Aorta (tissue), 5 donors: ENCODE measurements around the gene YEATS4. TPM values are rescaled to one million over a fixed set of nuclear protein-coding genes. Genes with fewer than 3 reads are reported as not detected.

Source experiments
- ATAC-seq: fragments of 200-7000 bp; cut with Tn5 transposase; one replicate; pipeline ENCODE4 v1.9.1; 2022; ENCODE audit warnings: moderate library complexity; ENCODE audit not compliant: low FRiP score
- DNase-seq, 2 donors: peaks; one replicate each; pipeline ENCODE4 v3.0.0-alpha.2; 2020
- H3K27ac ChIP-seq, 2 donors: one replicate each; pipeline ENCODE4 v1.5.1; 2013; ENCODE audit warnings: low read length in 2 of 2, mild to moderate bottlenecking in 2 of 2, moderate library complexity in 2 of 2, control low read depth in 1 of 2, inconsistent platforms in 1 of 2, low read depth in 1 of 2
- H3K27me3 ChIP-seq, 2 donors: one replicate each; pipeline ENCODE4 v1.6.1; 2013; ENCODE audit warnings: control low read depth in 1 of 2, low read length in 1 of 2, mild to moderate bottlenecking in 1 of 2, moderate library complexity in 1 of 2; ENCODE audit not compliant: insufficient read depth in 2 of 2, control insufficient read depth in 1 of 2
- H3K36me3 ChIP-seq, 2 donors: one replicate each; pipeline ENCODE4 v1.6.1; 2013; ENCODE audit warnings: control low read depth in 1 of 2, low read length in 1 of 2, mild to moderate bottlenecking in 1 of 2; ENCODE audit not compliant: insufficient read depth in 2 of 2, control insufficient read depth in 1 of 2
- H3K4me1 ChIP-seq, 2 donors: one replicate each; pipeline ENCODE4 v1.6.1; 2013; ENCODE audit warnings: low read length in 2 of 2, control low read depth in 1 of 2, mild to moderate bottlenecking in 1 of 2, moderate library complexity in 1 of 2; ENCODE audit not compliant: insufficient read depth in 2 of 2, control insufficient read depth in 1 of 2
- H3K4me3 ChIP-seq, 2 donors: one replicate each; pipeline ENCODE4 v1.5.1; 2013; ENCODE audit warnings: low read length in 2 of 2, control low read depth in 1 of 2, mild to moderate bottlenecking in 1 of 2
- H3K9me3 ChIP-seq: one replicate; pipeline ENCODE4 v1.6.1; 2013; ENCODE audit warnings: mild to moderate bottlenecking, low read length; ENCODE audit not compliant: control insufficient read depth
- WGBS, 2 donors: extraction: QIAGEN DNeasy Blood & Tissue Kit; methylation state at CpG; one replicate each; pipeline ENCODE4 v1.1.7; 2013; 5-methylcytosine and 5-hydroxymethylcytosine counted together
- intact Hi-C, 2 donors: fragments of 100-400 bp; cut with DNase I; formaldehyde crosslinking; loops; one replicate each; pipeline versions ENCODE4 v1.14.2 to v1.15.0; 2022
- polyA plus RNA-seq, 2 donors: library from polyadenylated mRNA; stranded (reverse); fragments of 200-250 nt; gene quantifications; one replicate each; pipeline ENCODE4 v1.2.3, GENCODE V29; 2013
- total RNA-seq, 2 donors: library from RNA; stranded (reverse); fragmentation: NEBNext Ultra II Directional; extraction: Animal tissue kit (Norgen Biotek cat#: 25700); gene quantifications; one replicate each; pipeline ENCODE4 v1.2.1, GENCODE V29; 2021
- donor health status: healthy with polysubstance abuse.
- donor health status: Bipolar disorder and iron deficiency.
- donor health status: DM: no; HTN: no; CAD: no.
- donor health status: DM: no; HTN: no; CAD: no.
- donor health status: DM: yes; HTN: yes; CAD: no.

The YEATS4 gene
- total and polyA plus RNA-seq, 4 donors: 8.5 to 12.5 (median 11.6) TPM

- H3K36me3 ChIP-seq: no peaks in the 10 kb centered on the region
- WGBS, 2 donors: 6 to 7% methylated on average over 10 of the region's 10 CpGs
- no peaks in the 10 kb centered on the region for H3K27me3 ChIP-seq
- intact Hi-C loops: no loop called here
- DNase-seq (no peak), ATAC-seq (no peak)
- H3K4me3 ChIP-seq: peak overlapping the region; percentile 37 to 73
- H3K27ac ChIP-seq: no peak overlapping the region
- H3K9me3 ChIP-seq: no peaks in the 10 kb centered on the region
- H3K4me1 ChIP-seq: no peaks in the 10 kb centered on the region
Observed at GRCh38 chr12:69360348-69360672, 767 bp downstream of the YEATS4 start.

- intact Hi-C loops: no loop called here
- DNase-seq (no peak), ATAC-seq (no peak)
- no peaks in the 10 kb centered on the region for H3K9me3 ChIP-seq
- H3K4me3 ChIP-seq: no peak overlapping the region
- H3K4me1 ChIP-seq: no peaks in the 10 kb centered on the region
- no peaks in the 10 kb centered on the region for H3K27me3 ChIP-seq
- WGBS, 2 donors: 95 to 98% methylated on average over 5 of the region's 5 CpGs
- H3K27ac ChIP-seq: no peak overlapping the region
- peaks cover 0 to 6% of the 10 kb centered on the region in 2 donors for H3K36me3 ChIP-seq
Observed at GRCh38 chr12:69366796-69367195, 7.3 kb downstream of the YEATS4 start.

GRCh38 chr12:69368171-69368570 lies 8.6 kb downstream of the YEATS4 start:
- 77 to 84% methylated on average over 1 of the region's 1 CpG for WGBS, 2 donors
- Histone ChIP-seq H3K36me3 (peaks cover 0 to 7% of the 10 kb centered on the region in 2 donors), H3K9me3 (no peaks in the 10 kb centered on the region), H3K27ac (no peak overlapping the region), H3K4me3 (no peak overlapping the region), H3K27me3 (no peaks in the 10 kb centered on the region), H3K4me1 (no peaks in the 10 kb centered on the region)
- ATAC-seq: no peak
- DNase-seq: no peak
- intact Hi-C loops: no loop called here

GRCh38 chr12:69383074-69383473 lies 23.5 kb downstream of the YEATS4 start:
- intact Hi-C loops: no loop called here
- Histone ChIP-seq H3K4me1 (no peaks in the 10 kb centered on the region), H3K9me3 (no peaks in the 10 kb centered on the region), H3K36me3 (peaks cover 0 to 1% of the 10 kb centered on the region in 2 donors), H3K27ac (no peak overlapping the region), H3K4me3 (no peak overlapping the region), H3K27me3 (no peaks in the 10 kb centered on the region)
- WGBS, 2 donors: 95 to 100% methylated on average over 1 of the region's 1 CpG
- ATAC-seq (no peak), DNase-seq (no peak)

GRCh38 chr12:69385038-69385437 lies 25.5 kb downstream of the YEATS4 start:
- DNase-seq: no peak
- 64% methylated on average over 3 of the region's 3 CpGs for WGBS, 2 donors
- ATAC-seq: no peak
- Histone ChIP-seq H3K36me3 (peaks cover 0 to 1% of the 10 kb centered on the region in 2 donors), H3K9me3 (no peaks in the 10 kb centered on the region), H3K4me3 (no peak overlapping the region), H3K27me3 (no peaks in the 10 kb centered on the region), H3K27ac (no peak overlapping the region), H3K4me1 (no peaks in the 10 kb centered on the region)
- intact Hi-C loops: loop anchor here in 1 of 2 donors (5.0 kb wide), 1 partner anchor 187 kb away; no protein-coding TSS in a partner anchor

- Histone ChIP-seq H3K9me3 (no peaks in the 10 kb centered on the region), H3K27ac (no peak overlapping the region), H3K4me3 (no peak overlapping the region), H3K4me1 (no peaks in the 10 kb centered on the region), H3K36me3 (peaks cover 1 to 3% of the 10 kb centered on the region in 2 donors), H3K27me3 (no peaks in the 10 kb centered on the region)
- WGBS, 2 donors: 95 to 96% methylated on average over 2 of the region's 2 CpGs
- intact Hi-C loops: loop anchor here in 1 of 2 donors (5.0 kb wide), 1 partner anchor 185 kb away; no protein-coding TSS in a partner anchor
- ATAC-seq (no peak), DNase-seq (no peak)
Observed at GRCh38 chr12:69386921-69387320, 27.4 kb downstream of the YEATS4 start.

- no peak overlapping the region for H3K27ac ChIP-seq
- no peaks in the 10 kb centered on the region for H3K27me3 ChIP-seq
- no peaks in the 10 kb centered on the region for H3K9me3 ChIP-seq
- H3K4me1 ChIP-seq: no peaks in the 10 kb centered on the region
- no peak overlapping the region for H3K4me3 ChIP-seq
- H3K36me3 ChIP-seq: peaks cover 0 to 3% of the 10 kb centered on the region in 2 donors
- intact Hi-C loops: loop anchor here (1.0 to 5.0 kb wide), 2 partner anchors 183 to 184 kb away; no protein-coding TSS in a partner anchor
- 55% methylated on average over 1 of the region's 1 CpG for WGBS, 2 donors
- DNase-seq (no peak), ATAC-seq (peak; percentile 79)
Observed at GRCh38 chr12:69388371-69388770, 28.8 kb downstream of the YEATS4 start.

- Histone ChIP-seq H3K9me3 (no peaks in the 10 kb centered on the region), H3K4me1 (no peaks in the 10 kb centered on the region), H3K36me3 (peaks cover 0 to 3% of the 10 kb centered on the region in 2 donors), H3K27ac (no peak overlapping the region), H3K4me3 (no peak overlapping the region), H3K27me3 (no peaks in the 10 kb centered on the region)
- intact Hi-C loops: loop anchor here in 1 of 2 donors (5.0 kb wide), 1 partner anchor 182 kb away; no protein-coding TSS in a partner anchor
- 2 to 4% methylated on average over 1 of the region's 1 CpG for WGBS, 2 donors
- DNase-seq (no peak), ATAC-seq (no peak)
Observed at GRCh38 chr12:69389831-69390230, 30.3 kb downstream of the YEATS4 start.

GRCh38 chr12:69392179-69392928 lies 32.8 kb downstream of the YEATS4 start:
- 97 to 99% methylated on average over 1 of the region's 1 CpG for WGBS, 2 donors
- H3K27ac ChIP-seq: no peak overlapping the region
- H3K9me3 ChIP-seq: no peaks in the 10 kb centered on the region
- H3K4me3 ChIP-seq: no peak overlapping the region
- H3K36me3 ChIP-seq: peaks cover 0 to 3% of the 10 kb centered on the region in 2 donors
- DNase-seq: no peak
- H3K27me3 ChIP-seq: no peaks in the 10 kb centered on the region
- no peak for ATAC-seq
- intact Hi-C loops: no loop called here
- no peaks in the 10 kb centered on the region for H3K4me1 ChIP-seq
